Measurements from ENCODE around the gene OIP5.
A peak's percentile ranks its signal among the peaks of the same experiment; 100 is the strongest.
"Not testable (repeated sequence)": the region's sequence is repeated elsewhere in the genome, so short reads cannot be mapped to it uniquely, and the experiment has no call there.

Gene OIP5

GRCh38 chr15:41307679-41308078 lies 24.7 kb downstream of the OIP5 start:
- H3K27ac ChIP-seq = peak overlapping the region; percentile 12; the same call in 1 of the 2 replicates
- POLR2A ChIA-PET (ENCODE audit: low non-redundant PET) = no interaction called here
- CTCF ChIA-PET = interaction anchor here (1.3 kb wide), 1 partner anchor 11 kb away, joined by 4 read pairs; no protein-coding TSS in a partner anchor
- TF ChIP-seq CTCF (conservative IDR thresholded peaks at IDR 0.05; ENCODE audit: low read depth) = no peak
- DNase-seq (ENCODE audit: low spot score) = no peak

GRCh38 chr15:41304149-41304770 lies 28.1 kb downstream of the OIP5 start:
- no peak for TF ChIP-seq CTCF (conservative IDR thresholded peaks at IDR 0.05; ENCODE audit: low read depth)
- no peak overlapping the region for H3K27ac ChIP-seq
- POLR2A ChIA-PET (ENCODE audit: low non-redundant PET) = interaction anchor here (0.6 kb wide), 1 partner anchor 58 kb away, joined by 3 read pairs; no protein-coding TSS in a partner anchor

GRCh38 chr15:41301587-41301986 lies 30.8 kb downstream of the OIP5 start:
- ChIA-PET CTCF (interaction anchor here (1.0 kb wide), 1 partner anchor 30 kb away, joined by 3 read pairs; no protein-coding TSS in a partner anchor), POLR2A (ENCODE audit: low non-redundant PET) (no interaction called here)
- TF ChIP-seq CTCF (conservative IDR thresholded peaks at IDR 0.05; ENCODE audit: low read depth) = no peak
- DNase-seq (ENCODE audit: low spot score) = no peak
- H3K27ac ChIP-seq = no peak overlapping the region

More at GRCh38 chr15:41304149-41304770, 28.1 kb downstream of the OIP5 start:
- DNase-seq (ENCODE audit: low spot score) = no peak
- CTCF ChIA-PET = no interaction called here

GRCh38 chr15:41301139-41301538 lies 31.3 kb downstream of the OIP5 start:
- DNase-seq (ENCODE audit: low spot score); POLR2A ChIA-PET (ENCODE audit: low non-redundant PET); H3K27ac ChIP-seq: not testable (repeated sequence)
- CTCF ChIA-PET = interaction anchor here (1.0 kb wide), 1 partner anchor 30 kb away, joined by 3 read pairs; no protein-coding TSS in a partner anchor

GRCh38 chr15:41292521-41292920 lies 39.9 kb downstream of the OIP5 start:
- ChIA-PET POLR2A (ENCODE audit: low non-redundant PET) (no interaction called here), CTCF (interaction anchor here (0.6 kb wide), 1 partner anchor 32 kb away, joined by 10 read pairs; no protein-coding TSS in a partner anchor)
- no peak for DNase-seq (ENCODE audit: low spot score)
- peak overlapping the region; percentile 40; the same call in 1 of the 2 replicates for H3K27ac ChIP-seq
- TF ChIP-seq CTCF (conservative IDR thresholded peaks at IDR 0.05; ENCODE audit: low read depth) = no peak

GRCh38 chr15:41291065-41291631 lies 41.2 kb downstream of the OIP5 start:
- peak overlapping the region; percentile 40 for H3K27ac ChIP-seq
- no peak for DNase-seq (ENCODE audit: low spot score)
- TF ChIP-seq CTCF (conservative IDR thresholded peaks at IDR 0.05; ENCODE audit: low read depth) = no peak
- ChIA-PET POLR2A (ENCODE audit: low non-redundant PET) (no interaction called here), CTCF (no interaction called here)

- no peak for TF ChIP-seq CTCF (conservative IDR thresholded peaks at IDR 0.05; ENCODE audit: low read depth)
- POLR2A ChIA-PET (ENCODE audit: low non-redundant PET) = no interaction called here
- H3K27ac ChIP-seq = 0 out of 2 replicates have a peak overlapping the region, but pooled peaks have one; percentile 21
- no peak for DNase-seq (ENCODE audit: low spot score)
- CTCF ChIA-PET = no interaction called here
Measured at GRCh38 chr15:41289953-41290352, 42.4 kb downstream of the OIP5 start.
